Omental fat pad (tissue), 4 donors: ENCODE measurements around the gene CABLES2. TPM values are rescaled to one million over a fixed set of nuclear protein-coding genes. Genes with fewer than 3 reads are reported as not detected.

Source experiments
- ATAC-seq: fragments of 150-250 bp; one replicate; pipeline ENCODE4 v1.9.1; 2016; ENCODE audit warnings: mild to moderate bottlenecking, moderate library complexity; ENCODE audit not compliant: low FRiP score
- DNase-seq: peaks from one replicate; pipeline ENCODE4 v3.0.0-alpha.2; 2019; ENCODE audit warnings: low spot score
- total RNA-seq, 4 donors: library from RNA; depleted of rRNA; stranded (reverse); fragments of >200 nt; gene quantifications; one replicate each; pipeline ENCODE4 v1.1.0, GENCODE V29; 2016
- TF ChIP-seq, protein P1 (sequence below), 3 donors: fragments of 450-650 bp; IDR thresholded peaks; one replicate each; pipeline ENCODE4 v1.5.1; 2016 to 2017; ENCODE audit warnings: antibody characterized with exemption in 3 of 3, mild to moderate bottlenecking in 3 of 3, moderate library complexity in 2 of 3

The CABLES2 gene
- total RNA-seq, 4 donors from 2014 or later, result 1.5 to 2.8 (median 2.5) TPM

DNA sequence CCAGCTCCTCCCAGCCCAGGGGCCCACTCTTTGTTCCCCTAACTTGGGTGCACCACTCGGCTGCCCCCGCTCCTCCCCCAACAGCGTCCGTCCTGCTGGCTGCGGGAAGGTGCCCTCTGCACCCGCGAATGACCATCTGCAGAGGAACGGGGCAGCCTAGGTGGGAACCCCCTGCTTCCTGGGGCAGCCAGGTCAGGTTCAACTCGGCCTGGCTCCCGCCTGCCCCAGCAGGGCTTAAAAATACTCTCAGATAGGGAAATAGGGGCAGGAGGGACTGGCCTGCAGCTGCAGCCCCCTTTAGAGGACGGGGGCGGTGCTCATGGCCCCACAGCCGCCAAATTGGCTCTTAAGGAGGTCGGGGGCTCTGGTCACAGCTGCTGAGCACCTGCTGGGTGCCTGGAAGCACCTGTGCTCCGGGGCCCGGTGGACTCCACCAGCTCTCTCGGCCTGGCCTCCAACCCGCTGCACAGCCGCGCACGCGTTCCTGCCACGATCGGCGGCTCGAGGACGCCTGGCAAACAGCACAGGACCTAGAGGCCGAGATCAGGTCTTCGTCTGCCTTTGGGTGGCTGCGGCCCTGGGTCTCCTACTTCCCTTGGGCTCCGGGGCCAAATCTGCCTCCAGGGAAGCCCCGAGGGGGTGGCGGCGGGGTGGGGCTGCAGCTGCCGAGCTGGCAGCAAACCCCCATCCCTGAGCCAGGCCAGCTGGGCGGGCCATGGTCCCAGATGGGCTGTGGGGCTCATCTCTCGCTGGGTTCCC is 39.3 kb downstream of the CABLES2 start:
- ATAC-seq (no peak), DNase-seq (no peak)
- TF ChIP-seq, protein P1, sequence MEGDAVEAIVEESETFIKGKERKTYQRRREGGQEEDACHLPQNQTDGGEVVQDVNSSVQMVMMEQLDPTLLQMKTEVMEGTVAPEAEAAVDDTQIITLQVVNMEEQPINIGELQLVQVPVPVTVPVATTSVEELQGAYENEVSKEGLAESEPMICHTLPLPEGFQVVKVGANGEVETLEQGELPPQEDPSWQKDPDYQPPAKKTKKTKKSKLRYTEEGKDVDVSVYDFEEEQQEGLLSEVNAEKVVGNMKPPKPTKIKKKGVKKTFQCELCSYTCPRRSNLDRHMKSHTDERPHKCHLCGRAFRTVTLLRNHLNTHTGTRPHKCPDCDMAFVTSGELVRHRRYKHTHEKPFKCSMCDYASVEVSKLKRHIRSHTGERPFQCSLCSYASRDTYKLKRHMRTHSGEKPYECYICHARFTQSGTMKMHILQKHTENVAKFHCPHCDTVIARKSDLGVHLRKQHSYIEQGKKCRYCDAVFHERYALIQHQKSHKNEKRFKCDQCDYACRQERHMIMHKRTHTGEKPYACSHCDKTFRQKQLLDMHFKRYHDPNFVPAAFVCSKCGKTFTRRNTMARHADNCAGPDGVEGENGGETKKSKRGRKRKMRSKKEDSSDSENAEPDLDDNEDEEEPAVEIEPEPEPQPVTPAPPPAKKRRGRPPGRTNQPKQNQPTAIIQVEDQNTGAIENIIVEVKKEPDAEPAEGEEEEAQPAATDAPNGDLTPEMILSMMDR (IDR thresholded peaks at IDR 0.05), result no peak

DNA sequence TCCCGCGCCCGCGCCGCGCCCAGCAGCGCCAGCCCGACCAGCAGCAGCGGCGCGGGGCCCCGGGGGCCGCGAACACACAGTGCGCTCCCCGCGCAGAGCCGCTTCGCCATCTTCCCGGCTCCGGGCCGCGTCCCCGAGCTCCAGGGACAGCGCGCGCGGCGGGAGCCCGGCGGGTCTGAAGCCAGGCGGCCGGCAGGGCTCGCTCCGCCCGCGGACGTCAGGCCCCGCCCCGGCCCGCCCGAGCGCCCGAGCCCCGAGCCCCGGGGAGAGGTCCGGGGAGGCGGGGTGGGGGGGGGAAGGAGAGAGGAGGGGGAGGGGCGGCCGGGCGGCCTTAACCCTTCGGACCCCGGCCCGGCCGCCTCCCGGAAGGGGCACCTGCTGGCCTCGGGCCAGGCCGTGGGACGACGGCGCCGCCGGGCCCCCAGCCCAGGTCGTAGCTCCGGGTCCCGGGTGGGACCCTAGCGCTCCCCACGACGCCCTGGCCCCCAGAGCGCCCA is 39.9 kb downstream of the CABLES2 start, which contains the start of gene LAMA5:
LAMA5 (minus strand) TSS at position 177 of the 497 bp plus-strand sequence; CDS start at position 110, 67 bp downstream.
- ATAC-seq (no peak), DNase-seq (no peak)
- TF ChIP-seq, protein P1 (IDR thresholded peaks at IDR 0.05), result no peak

DNA sequence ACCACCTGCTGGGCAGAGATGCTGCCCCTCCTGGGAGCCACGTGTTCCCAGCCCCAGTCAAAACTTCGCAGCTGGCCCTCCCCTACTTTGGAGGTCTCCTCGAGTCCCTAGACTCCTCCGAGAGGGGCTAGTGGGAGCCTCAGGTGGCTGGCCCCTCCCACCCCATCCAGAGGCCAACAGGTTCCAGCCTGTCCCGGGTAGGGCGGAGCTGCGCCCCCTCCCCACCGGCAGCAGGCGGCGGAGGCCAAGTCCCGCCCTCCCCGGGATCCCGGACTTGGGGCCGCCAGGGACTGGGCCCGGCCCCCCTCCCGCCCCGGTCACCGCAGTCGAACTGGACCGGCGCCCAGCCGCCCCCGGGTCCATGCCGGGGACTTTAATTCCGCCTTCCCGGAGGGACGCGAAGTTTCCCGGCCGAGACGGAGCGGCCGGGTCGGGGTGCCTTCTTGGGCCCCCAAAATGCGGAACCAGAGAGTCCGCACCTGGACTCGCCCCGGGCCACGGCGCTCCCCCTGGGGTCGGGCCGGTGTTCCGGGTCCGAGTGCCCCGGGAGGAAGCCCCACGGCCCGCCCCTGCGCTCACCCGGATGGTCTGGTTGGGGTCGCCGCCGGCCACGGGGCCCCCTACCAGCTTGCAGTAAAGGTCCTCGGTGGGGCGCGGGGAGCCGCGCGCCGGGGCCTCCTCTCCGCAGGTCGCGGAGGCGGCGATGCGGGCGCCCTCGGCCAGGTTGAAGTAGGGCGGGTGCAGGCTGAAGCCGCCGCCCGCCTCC is 40.5 kb downstream of the CABLES2 start:
- ATAC-seq, result no peak
- no peak for DNase-seq
- TF ChIP-seq, protein P1 (IDR thresholded peaks at IDR 0.05), result no peak

DNA sequence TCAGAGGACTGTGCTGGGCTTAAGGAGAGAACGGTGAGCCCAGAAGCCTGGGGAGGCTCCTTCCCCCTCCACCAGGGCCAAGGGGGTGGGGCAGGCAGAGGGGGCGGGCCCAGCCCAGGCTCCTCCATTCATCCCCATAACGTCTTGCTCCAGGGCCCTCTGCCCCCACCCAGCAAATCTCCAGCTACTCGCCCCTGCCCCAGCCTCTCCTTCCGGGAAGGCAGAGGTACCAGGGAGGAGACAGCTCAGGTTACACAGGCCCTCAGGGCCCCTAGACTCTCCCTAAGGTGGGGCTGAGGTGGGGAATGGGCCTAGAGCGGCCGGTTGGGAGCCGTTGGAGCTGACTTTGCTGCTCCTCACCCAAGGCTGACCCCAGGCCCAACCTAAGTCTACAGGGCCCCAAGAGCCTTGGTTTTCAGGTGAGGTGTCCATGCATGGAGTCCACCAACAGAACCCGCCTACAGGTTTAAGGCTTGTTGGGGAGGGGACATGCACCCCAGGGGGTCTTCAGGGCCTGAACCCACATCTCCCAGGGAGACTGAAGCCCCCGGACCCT is 41.2 kb downstream of the CABLES2 start:
- no peak for DNase-seq
- TF ChIP-seq, protein P1 (IDR thresholded peaks at IDR 0.05), result no peak
- ATAC-seq, result peak; percentile 25

DNA sequence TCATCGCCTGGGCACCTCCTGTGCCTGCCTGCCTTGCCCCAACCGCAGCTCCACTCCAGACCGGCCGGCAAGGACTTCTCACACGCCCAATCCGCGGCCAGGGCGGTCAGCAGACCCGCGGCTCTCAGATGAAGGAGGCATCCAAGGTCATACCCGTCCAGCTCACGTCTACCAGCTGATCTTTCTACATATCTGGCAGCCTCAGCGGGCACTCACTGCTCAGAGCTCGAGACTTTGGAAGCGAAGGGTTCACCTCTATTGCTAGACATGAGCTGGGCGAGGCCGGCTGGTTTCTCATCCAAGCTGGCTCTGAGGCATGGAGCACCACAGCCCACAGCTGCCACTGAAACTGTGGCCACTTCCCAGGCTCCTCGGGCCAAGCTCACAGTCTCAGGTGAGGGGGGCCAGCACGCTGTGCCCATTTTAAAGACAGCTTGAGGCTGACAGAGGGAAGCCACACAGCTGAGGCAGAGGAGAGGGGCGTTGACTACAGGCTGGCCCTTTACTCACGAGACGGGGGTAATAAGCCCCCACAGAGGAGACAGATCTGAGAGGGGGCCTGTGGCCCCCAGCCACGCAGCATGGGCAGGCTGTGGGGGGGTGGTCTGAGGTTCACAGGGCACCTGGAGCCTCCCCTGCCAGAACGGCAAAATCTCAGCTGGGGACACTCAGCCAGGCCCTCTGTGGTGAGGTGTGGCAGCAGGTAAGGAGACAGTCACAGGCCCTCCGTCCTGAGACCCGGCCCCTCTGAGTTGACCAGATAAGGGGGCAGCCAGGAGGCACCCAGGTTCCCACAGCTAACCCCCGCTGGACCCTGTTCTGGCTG is 42.0 kb downstream of the CABLES2 start:
- ATAC-seq (peak; percentile 28), DNase-seq (no peak)
- TF ChIP-seq, protein P1 (IDR thresholded peaks at IDR 0.05), result no peak
